Mucosa of descending colon (tissue), 3 donors: Measurements from ENCODE around the gene RAB7A. TPM values are rescaled to one million over a fixed set of nuclear protein-coding genes. Genes with fewer than 3 reads are reported as not detected.
A peak's percentile ranks its signal among the peaks of the same experiment; 100 is the strongest.
"Not testable (repeated sequence)": the region's sequence is repeated elsewhere in the genome, so short reads cannot be mapped to it uniquely, and the experiment has no call there.

ENCODE experiments used
- ATAC-seq: fragments of 200-7000 bp; cut with Tn5 transposase; one replicate; pipeline ENCODE4 v1.9.1; 2020; ENCODE audit warnings: mild to moderate bottlenecking, moderate library complexity
- DNase-seq, 3 donors: peaks; one replicate each; pipeline ENCODE4 v3.0.0-alpha.2; 2020
- H3K36me3 ChIP-seq: fragments of 200-600 bp; one replicate; pipeline ENCODE4 v1.8.0; 2021; ENCODE audit warnings: low read depth, mild to moderate bottlenecking
- H3K4me1 ChIP-seq: fragments of 200-600 bp; one replicate; pipeline ENCODE4 v1.8.0; 2021; ENCODE audit warnings: low read depth, mild to moderate bottlenecking
- H3K4me3 ChIP-seq: fragments of 200-600 bp; one replicate; pipeline ENCODE4 v1.8.0; 2021; ENCODE audit warnings: mild to moderate bottlenecking
- H3K9me3 ChIP-seq: fragments of 200-600 bp; one replicate; pipeline ENCODE4 v1.8.0; 2021; ENCODE audit warnings: mild to moderate bottlenecking
- intact Hi-C, 2 donors: fragments of 100-400 bp; cut with DNase I in 1 of 2; cut with micrococcal nuclease in 1 of 2; formaldehyde crosslinking; loops; one replicate each; pipeline versions ENCODE4 v1.11.0 to v1.11.1; 2022; cut with DNase I, micrococcal nuclease
- total RNA-seq, 3 donors: library from RNA; stranded (reverse); fragmentation: NEBNext Ultra II Directional in 2 of 3; extraction: Animal tissue kit (Norgen Biotek cat#: 25700) in 2 of 3; gene quantifications; one replicate each; pipeline versions ENCODE4 v1.2.1 to v1.2.4, GENCODE V29; 2021 to 2023
- TF ChIP-seq, protein P1 (sequence below): fragments of 200-600 bp; IDR thresholded peaks from one replicate; pipeline ENCODE4 v1.8.0; 2022; ENCODE audit warnings: antibody characterized with exemption, mild to moderate bottlenecking
- donor health status: DM: no; HTN: no; CAD: no; lungs with moderate emphysema.
- donor health status: DM: no; HTN: no; CAD: no.
- donor health status: DM: no; HTN: yes; CAD: no.

Gene RAB7A
- total RNA-seq, 3 donors from 2014 or later, result 237 to 302 (median 265) TPM

DNA sequence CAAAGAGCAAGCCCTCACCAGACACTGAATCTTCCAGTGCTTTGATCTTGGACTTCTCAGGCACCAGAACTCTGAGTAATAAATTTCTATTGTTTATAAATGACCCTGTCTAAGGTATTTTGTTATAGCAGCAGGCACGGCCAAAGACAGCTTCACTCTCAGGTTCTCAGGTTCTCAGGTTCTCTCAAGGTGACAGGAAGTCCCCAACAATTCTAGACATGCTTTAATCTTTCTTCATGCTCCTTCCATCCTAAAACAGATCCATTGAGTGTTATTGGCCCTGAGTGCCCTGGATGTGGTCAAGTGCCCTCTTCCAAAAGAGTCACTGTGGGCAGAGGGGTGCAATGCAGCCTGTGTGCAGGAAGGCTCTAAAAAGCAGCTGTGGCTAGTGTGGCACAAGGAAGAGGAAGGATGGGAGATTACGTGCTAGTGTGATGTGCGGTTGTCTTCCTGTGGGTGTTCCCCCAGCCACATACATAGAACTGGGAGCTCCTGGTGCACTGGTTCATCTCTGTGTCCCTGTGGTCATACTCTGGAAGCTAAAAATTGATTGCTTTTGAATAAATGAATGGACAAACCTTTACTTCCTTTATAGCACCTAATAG lies 11.0 kb upstream of the RAB7A start:
- no peak overlapping the region for H3K4me3 ChIP-seq
- ATAC-seq (peak; percentile 56), DNase-seq (no peak)
- H3K4me1 ChIP-seq, result no peaks in the 10 kb centered on the region
- intact Hi-C loops, result no loop called here
- TF ChIP-seq, protein P1, sequence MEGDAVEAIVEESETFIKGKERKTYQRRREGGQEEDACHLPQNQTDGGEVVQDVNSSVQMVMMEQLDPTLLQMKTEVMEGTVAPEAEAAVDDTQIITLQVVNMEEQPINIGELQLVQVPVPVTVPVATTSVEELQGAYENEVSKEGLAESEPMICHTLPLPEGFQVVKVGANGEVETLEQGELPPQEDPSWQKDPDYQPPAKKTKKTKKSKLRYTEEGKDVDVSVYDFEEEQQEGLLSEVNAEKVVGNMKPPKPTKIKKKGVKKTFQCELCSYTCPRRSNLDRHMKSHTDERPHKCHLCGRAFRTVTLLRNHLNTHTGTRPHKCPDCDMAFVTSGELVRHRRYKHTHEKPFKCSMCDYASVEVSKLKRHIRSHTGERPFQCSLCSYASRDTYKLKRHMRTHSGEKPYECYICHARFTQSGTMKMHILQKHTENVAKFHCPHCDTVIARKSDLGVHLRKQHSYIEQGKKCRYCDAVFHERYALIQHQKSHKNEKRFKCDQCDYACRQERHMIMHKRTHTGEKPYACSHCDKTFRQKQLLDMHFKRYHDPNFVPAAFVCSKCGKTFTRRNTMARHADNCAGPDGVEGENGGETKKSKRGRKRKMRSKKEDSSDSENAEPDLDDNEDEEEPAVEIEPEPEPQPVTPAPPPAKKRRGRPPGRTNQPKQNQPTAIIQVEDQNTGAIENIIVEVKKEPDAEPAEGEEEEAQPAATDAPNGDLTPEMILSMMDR, result no peak
- H3K9me3 ChIP-seq, result no peaks in the 10 kb centered on the region
- no peaks in the 10 kb centered on the region for H3K36me3 ChIP-seq

DNA sequence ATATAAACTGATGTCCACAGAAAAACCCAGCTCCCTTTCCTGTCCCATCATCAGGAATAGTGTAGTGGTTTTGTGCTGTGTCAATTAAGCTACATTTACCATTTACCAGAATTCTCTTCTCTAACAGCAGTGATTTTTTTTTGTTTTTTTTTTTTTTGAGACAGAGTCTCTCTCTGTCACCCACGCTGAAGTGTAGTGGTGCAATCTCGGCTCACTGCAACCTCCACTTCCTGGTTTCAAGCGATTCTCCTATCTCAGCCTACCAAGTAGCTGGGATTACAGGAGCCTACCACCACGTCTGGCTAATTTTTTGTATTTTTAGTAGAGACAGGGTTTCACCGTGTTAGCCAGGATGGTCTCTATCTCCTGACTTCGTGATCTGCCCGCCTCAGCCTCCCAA lies 7.1 kb upstream of the RAB7A start:
- H3K4me3 ChIP-seq, ATAC-seq, intact Hi-C loops: not testable (repeated sequence)

DNA sequence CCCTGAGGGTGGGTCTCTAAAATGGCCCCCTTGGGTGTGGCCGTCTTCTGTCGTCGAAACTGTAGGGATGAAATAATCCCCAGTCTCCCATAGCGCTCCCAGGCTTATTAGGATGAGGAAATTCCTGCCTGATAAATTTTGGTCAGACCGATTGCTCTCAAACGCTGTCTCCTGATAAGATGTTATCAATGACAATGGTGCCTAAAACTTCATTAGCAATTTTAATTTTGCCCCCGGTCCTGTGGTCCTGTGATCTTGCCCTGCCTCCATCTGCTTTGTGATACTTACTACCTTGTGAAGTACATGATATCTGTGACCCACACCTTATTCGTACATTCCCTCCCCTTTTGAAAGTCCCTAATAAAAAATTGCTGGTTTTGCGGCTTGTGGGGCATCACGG lies 5.1 kb upstream of the RAB7A start:
- Histone ChIP-seq H3K4me3 (no peak overlapping the region), H3K36me3 (no peaks in the 10 kb centered on the region), H3K9me3 (no peaks in the 10 kb centered on the region), H3K4me1 (no peaks in the 10 kb centered on the region)
- ATAC-seq (no peak), DNase-seq (no peak)
- TF ChIP-seq, protein P1, result no peak
- intact Hi-C loops, result no loop called here

More for the DNA sequence above, 7.1 kb upstream of the RAB7A start:
- DNase-seq, H3K36me3 ChIP-seq, H3K9me3 ChIP-seq, H3K4me1 ChIP-seq: not testable (repeated sequence)

DNA sequence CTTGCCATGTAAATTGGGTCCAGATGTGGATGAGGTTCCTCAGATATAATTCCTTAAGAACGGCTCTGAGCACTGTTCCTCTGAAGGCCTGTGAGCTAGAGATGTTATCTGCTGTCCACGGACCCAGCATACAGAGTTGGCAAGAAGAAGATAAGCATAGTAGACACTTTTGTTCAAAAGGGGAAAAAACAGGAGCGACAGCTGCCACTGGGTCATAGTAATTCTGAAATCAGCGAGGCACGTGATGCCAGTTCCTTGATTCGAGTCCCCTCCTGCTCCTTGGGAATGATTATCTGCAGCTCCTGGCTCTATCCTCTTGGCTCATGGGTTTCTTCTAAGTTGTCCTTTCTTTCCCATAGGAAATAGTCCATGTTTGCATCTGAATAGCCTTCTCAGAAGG lies 2.5 kb upstream of the RAB7A start:
- DNase-seq, result no peak
- Histone ChIP-seq H3K36me3 (no peaks in the 10 kb centered on the region), H3K4me1 (peaks cover 9% of the 10 kb centered on the region), H3K4me3 (no peak overlapping the region), H3K9me3 (no peaks in the 10 kb centered on the region)
- intact Hi-C loops, result no loop called here
- TF ChIP-seq, protein P1, result no peak
- ATAC-seq, result no peak

DNA sequence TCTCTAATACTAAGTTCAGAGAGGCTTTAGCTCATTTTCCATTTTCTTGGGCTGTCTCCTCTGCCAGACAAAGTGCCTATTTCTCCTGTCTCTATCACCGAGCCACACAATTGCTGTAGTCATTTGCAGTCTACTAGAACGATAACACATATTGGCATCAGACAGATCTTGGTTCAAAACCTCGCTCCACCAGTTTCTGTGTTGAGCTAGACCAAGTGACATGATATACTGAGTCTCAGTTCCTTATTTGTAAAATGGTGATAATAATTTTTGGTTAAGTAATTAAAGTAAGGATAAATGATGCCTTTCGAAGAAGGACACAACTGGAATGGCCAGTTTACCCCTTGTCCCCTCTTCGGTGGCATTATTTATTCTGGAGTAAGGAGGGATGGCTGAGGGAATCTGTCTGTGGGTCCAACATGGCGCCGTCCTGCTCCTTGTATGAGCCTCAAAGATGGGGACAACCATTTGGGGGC lies 398 bp upstream of the RAB7A start:
- intact Hi-C loops, result no loop called here
- ATAC-seq, result no peak

DNA sequence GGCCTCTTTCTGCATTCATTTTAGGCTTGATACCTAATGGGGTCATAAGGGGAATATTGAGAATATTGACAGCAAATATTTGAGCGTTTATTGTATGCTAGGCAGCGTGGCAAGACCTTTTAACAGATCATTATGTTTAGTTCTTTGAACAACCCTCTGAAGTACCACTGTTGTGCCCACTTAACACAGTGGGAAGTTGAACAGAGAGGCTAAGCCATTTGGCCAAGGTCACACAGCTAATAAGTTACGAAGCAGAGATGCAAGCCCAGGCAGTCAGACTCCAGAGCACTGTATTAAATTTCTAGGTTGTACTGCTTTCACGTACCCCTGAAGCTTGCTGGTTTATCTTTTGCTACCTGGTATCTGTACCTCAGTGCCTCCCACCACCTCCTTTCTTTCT lies 1.1 kb downstream of the RAB7A start:
- Histone ChIP-seq H3K4me1 (peaks cover 10% of the 10 kb centered on the region), H3K36me3 (no peaks in the 10 kb centered on the region)
- intact Hi-C loops, result no loop called here

More for the DNA sequence above, 398 bp upstream of the RAB7A start:
- peak overlapping the region; percentile 100 for H3K4me3 ChIP-seq
- H3K9me3 ChIP-seq, result no peaks in the 10 kb centered on the region
- H3K36me3 ChIP-seq, result no peaks in the 10 kb centered on the region
- no peak for DNase-seq
- H3K4me1 ChIP-seq, result peaks cover 10% of the 10 kb centered on the region
- TF ChIP-seq, protein P1, result no peak

More for the DNA sequence above, 1.1 kb downstream of the RAB7A start:
- no peaks in the 10 kb centered on the region for H3K9me3 ChIP-seq
- peak overlapping the region; percentile 100 for H3K4me3 ChIP-seq
- no peak for DNase-seq
- TF ChIP-seq, protein P1, result no peak
- ATAC-seq, result no peak
